Neural cell (in vitro differentiated cells): Measurements from ENCODE around the gene ZFR2.

Experiments used
- EZH2 ChIP-seq: fragments of 200-600, 300-800 bp; shearing (Covaris generic), sonication (generic); IDR thresholded peaks from 2 replicates; pipeline ENCODE4 v1.6.1; 2014; ENCODE audit warnings: antibody characterized with exemption, low read length, borderline replicate concordance, mild to moderate bottlenecking; ENCODE audit not compliant: insufficient read depth, poor library complexity, severe bottlenecking
- POLR2AphosphoS5 ChIP-seq: IDR thresholded peaks from 2 replicates; pipeline ENCODE4 v1.6.1; 2012
- RAD21 ChIP-seq: fragments of 450-650 bp; conservative IDR thresholded peaks from 2 replicates; pipeline ENCODE4 v1.6.1; 2014; ENCODE audit warnings: antibody characterized with exemption, mild to moderate bottlenecking, moderate library complexity
- SMC3 ChIP-seq: fragments of 450-650 bp; conservative IDR thresholded peaks from 2 replicates; pipeline ENCODE4 v1.6.1; 2014; ENCODE audit warnings: antibody characterized with exemption, mild to moderate bottlenecking, moderate library complexity; ENCODE audit not compliant: poor library complexity
- TF ChIP-seq, protein P1 (sequence below): IDR thresholded peaks from 2 replicates; pipeline ENCODE4 v1.6.1; 2012; ENCODE audit warnings: borderline replicate concordance
- TF ChIP-seq, protein P2 (sequence below): fragments of 450-650 bp; IDR thresholded peaks from 2 replicates; pipeline ENCODE4 v1.5.1; 2014; ENCODE audit warnings: antibody characterized with exemption, mild to moderate bottlenecking, moderate library complexity; ENCODE audit not compliant: poor library complexity, severe bottlenecking

DNA sequence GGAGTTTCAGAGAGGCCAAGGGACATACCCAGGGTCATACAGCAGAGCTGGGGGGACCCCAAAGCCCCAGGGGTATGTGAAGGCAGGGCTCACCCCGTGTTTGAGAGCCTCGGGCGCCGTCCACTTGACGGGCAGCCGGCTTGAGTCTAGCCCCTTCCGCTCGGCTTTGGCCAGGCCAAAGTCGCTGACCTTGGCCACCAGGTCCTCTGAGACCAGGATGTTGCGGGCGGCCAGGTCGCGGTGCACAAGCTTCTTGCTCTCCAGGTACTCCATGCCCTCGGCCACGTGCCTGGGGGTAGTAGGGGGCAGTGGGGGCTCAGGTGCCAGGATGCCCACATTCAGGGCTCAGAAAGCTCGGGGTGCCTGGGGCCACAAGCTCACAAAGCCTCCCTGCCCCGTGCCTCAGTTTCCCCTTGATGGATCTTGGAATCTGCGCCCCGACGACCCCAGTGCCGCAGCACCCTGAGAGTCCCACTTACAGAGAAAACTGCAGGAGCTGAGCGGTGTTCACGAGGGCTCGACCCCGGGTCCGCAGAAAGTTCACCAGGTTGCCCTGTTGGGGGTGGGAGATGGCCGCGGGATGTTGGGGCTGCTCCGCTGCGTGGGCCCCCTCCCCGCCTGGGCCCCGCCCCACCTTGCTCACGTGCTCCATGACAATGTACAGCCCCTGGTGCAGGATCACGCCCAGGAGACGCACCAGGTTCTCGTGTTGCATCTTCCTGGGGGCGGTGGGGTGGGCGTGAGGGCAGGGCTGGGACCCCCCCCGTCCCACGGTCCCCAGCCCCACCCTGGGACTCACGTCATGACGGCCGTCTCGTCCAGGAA lies 89.7 kb downstream of the ZFR2 start:
- TF ChIP-seq, protein P1, sequence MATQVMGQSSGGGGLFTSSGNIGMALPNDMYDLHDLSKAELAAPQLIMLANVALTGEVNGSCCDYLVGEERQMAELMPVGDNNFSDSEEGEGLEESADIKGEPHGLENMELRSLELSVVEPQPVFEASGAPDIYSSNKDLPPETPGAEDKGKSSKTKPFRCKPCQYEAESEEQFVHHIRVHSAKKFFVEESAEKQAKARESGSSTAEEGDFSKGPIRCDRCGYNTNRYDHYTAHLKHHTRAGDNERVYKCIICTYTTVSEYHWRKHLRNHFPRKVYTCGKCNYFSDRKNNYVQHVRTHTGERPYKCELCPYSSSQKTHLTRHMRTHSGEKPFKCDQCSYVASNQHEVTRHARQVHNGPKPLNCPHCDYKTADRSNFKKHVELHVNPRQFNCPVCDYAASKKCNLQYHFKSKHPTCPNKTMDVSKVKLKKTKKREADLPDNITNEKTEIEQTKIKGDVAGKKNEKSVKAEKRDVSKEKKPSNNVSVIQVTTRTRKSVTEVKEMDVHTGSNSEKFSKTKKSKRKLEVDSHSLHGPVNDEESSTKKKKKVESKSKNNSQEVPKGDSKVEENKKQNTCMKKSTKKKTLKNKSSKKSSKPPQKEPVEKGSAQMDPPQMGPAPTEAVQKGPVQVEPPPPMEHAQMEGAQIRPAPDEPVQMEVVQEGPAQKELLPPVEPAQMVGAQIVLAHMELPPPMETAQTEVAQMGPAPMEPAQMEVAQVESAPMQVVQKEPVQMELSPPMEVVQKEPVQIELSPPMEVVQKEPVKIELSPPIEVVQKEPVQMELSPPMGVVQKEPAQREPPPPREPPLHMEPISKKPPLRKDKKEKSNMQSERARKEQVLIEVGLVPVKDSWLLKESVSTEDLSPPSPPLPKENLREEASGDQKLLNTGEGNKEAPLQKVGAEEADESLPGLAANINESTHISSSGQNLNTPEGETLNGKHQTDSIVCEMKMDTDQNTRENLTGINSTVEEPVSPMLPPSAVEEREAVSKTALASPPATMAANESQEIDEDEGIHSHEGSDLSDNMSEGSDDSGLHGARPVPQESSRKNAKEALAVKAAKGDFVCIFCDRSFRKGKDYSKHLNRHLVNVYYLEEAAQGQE, result no peak
- TF ChIP-seq, protein P2, sequence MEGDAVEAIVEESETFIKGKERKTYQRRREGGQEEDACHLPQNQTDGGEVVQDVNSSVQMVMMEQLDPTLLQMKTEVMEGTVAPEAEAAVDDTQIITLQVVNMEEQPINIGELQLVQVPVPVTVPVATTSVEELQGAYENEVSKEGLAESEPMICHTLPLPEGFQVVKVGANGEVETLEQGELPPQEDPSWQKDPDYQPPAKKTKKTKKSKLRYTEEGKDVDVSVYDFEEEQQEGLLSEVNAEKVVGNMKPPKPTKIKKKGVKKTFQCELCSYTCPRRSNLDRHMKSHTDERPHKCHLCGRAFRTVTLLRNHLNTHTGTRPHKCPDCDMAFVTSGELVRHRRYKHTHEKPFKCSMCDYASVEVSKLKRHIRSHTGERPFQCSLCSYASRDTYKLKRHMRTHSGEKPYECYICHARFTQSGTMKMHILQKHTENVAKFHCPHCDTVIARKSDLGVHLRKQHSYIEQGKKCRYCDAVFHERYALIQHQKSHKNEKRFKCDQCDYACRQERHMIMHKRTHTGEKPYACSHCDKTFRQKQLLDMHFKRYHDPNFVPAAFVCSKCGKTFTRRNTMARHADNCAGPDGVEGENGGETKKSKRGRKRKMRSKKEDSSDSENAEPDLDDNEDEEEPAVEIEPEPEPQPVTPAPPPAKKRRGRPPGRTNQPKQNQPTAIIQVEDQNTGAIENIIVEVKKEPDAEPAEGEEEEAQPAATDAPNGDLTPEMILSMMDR, result no peak
- TF ChIP-seq POLR2AphosphoS5 (no peak), EZH2 (no peak), SMC3 (no peak), RAD21 (no peak)
